ENCODE data around the gene GNB3. TPM values are rescaled to one million over a fixed set of nuclear protein-coding genes. Genes with fewer than 3 reads are reported as not detected.

GNB3 gene
- total RNA-seq, 1 donor from 2014 or later = 9.0 TPM

DNA sequence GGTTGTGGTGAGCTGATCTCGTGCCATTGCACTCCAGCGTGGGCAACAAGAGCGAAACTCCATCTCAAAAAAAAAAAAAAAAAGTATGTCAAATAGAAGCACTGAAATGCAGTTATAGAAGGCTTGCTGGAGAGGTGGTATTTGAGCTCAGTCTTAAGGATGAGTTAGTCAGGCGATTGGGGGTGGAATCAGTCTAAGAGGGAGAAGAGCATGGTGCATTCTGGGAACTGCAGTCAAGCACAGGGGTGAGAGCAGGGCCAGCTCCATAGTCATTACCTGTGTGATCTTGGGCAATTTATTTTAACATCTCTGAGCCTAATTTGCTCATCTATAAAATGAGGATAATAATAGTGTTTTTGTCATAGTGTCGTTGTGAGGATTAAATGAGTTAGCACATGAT, 5.9 kb upstream of the GNB3 start:
- H3K36me3 Mint-ChIP-seq (ENCODE audit: low read depth, unreplicated experiment) = peaks cover 32% of the 10 kb centered on the region
- no peak for DNase-seq (ENCODE audit: low spot score)
- H3K27ac Mint-ChIP-seq (ENCODE audit: unreplicated experiment) = no peak overlapping the region
- H3K4me3 Mint-ChIP-seq (ENCODE audit: unreplicated experiment) = no peak overlapping the region
- H3K4me1 Mint-ChIP-seq (ENCODE audit: unreplicated experiment) = peaks cover 4% of the 10 kb centered on the region
- no peaks in the 10 kb centered on the region for H3K9me3 Mint-ChIP-seq (ENCODE audit: unreplicated experiment)
- TF ChIP-seq, protein P1, sequence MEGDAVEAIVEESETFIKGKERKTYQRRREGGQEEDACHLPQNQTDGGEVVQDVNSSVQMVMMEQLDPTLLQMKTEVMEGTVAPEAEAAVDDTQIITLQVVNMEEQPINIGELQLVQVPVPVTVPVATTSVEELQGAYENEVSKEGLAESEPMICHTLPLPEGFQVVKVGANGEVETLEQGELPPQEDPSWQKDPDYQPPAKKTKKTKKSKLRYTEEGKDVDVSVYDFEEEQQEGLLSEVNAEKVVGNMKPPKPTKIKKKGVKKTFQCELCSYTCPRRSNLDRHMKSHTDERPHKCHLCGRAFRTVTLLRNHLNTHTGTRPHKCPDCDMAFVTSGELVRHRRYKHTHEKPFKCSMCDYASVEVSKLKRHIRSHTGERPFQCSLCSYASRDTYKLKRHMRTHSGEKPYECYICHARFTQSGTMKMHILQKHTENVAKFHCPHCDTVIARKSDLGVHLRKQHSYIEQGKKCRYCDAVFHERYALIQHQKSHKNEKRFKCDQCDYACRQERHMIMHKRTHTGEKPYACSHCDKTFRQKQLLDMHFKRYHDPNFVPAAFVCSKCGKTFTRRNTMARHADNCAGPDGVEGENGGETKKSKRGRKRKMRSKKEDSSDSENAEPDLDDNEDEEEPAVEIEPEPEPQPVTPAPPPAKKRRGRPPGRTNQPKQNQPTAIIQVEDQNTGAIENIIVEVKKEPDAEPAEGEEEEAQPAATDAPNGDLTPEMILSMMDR (IDR thresholded peaks at IDR 0.05; ENCODE audit: unreplicated experiment) = no peak
- peaks cover 12% of the 10 kb centered on the region for H3K27me3 Mint-ChIP-seq (ENCODE audit: unreplicated experiment)

DNA sequence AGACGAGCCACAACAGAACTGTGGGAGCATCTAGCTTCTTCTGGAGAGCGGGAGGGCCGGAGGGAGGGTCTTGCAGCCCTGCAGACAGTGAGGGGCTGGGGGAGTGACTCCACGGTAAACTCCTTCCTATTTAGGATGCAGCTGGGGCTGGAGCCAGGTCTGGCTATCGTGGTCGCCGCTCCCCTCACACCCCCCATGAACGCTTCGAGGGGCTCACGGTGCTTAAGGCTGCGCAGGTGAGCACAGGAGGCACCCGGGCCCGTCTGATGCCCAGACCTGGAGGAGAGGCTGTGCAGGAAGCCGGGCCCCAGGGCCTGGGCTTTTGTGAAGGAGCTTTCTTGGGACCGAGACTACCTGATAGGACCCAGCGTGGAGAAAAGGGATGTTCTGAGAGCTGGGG, 3.9 kb upstream of the GNB3 start:
- TF ChIP-seq, protein P1 (IDR thresholded peaks at IDR 0.05; ENCODE audit: unreplicated experiment) = no peak
- H3K27ac Mint-ChIP-seq (ENCODE audit: unreplicated experiment) = no peak overlapping the region
- H3K9me3 Mint-ChIP-seq (ENCODE audit: unreplicated experiment) = no peaks in the 10 kb centered on the region
- H3K4me1 Mint-ChIP-seq (ENCODE audit: unreplicated experiment) = no peaks in the 10 kb centered on the region
- H3K36me3 Mint-ChIP-seq (ENCODE audit: low read depth, unreplicated experiment) = peaks cover 24% of the 10 kb centered on the region
- H3K27me3 Mint-ChIP-seq (ENCODE audit: unreplicated experiment) = peaks cover 7% of the 10 kb centered on the region
- DNase-seq (ENCODE audit: low spot score) = no peak
- H3K4me3 Mint-ChIP-seq (ENCODE audit: unreplicated experiment) = no peak overlapping the region

DNA sequence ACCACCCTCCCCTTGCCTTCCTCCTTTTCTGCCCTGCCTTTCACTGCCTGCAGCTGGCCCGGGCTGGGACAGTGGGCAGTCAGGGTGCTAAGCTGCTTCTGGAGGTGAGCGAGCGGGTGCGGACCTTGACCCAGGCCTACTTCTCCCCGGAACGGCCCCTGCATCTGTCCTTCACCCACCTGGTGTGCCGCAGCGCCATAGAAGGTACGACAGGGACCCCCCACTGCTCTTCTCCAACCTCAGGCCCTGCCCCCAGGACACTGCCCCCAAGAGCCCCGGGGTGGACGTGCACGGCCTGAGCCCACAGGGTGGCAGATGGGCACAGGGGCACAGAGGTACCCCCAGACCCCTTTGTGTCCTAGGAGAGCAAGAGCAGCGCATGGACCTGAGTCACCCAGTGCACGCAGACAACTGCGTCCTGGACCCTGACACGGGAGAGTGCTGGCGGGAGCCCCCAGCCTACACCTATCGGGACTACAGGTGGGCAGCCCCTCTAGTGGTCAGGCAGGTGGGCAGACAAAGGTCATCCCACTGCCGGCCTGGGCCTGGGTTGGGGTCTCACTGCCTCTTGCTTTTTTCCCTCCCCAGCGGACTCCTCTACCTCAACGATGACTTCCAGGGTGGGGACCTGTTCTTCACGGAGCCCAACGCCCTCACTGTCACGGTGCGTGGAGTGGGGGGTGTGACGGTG, 3.2 kb upstream of the GNB3 start:
- no peak overlapping the region for H3K4me3 Mint-ChIP-seq (ENCODE audit: unreplicated experiment)

DNA sequence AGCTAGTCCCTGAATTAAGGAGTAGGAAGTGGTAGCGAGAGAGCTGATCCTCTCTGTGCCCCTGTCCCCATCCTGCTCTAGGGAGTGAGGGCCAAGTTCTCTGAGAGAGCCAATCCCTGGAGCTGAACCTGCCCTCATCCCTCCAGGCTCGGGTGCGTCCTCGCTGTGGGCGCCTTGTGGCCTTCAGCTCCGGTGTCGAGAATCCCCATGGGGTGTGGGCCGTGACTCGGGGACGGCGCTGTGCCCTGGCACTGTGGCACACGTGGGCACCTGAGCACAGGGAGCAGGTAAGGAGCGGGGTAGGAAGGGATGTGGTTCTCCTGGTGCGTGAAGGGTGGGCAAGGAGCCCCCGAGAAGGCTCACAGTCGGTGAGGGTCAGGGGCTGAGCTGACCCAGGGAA, 1.9 kb upstream of the GNB3 start:
- Mint-ChIP-seq H3K36me3 (ENCODE audit: low read depth, unreplicated experiment) (peaks cover 25% of the 10 kb centered on the region), H3K4me1 (ENCODE audit: unreplicated experiment) (no peaks in the 10 kb centered on the region), H3K27me3 (ENCODE audit: unreplicated experiment) (peaks cover 7% of the 10 kb centered on the region), H3K27ac (ENCODE audit: unreplicated experiment) (no peak overlapping the region), H3K4me3 (ENCODE audit: unreplicated experiment) (no peak overlapping the region), H3K9me3 (ENCODE audit: unreplicated experiment) (no peaks in the 10 kb centered on the region)
- TF ChIP-seq, protein P1 (IDR thresholded peaks at IDR 0.05; ENCODE audit: unreplicated experiment) = no peak
- DNase-seq (ENCODE audit: low spot score) = no peak

More for the DNA sequence above, 3.2 kb upstream of the GNB3 start:
- TF ChIP-seq, protein P1 (IDR thresholded peaks at IDR 0.05; ENCODE audit: unreplicated experiment) = no peak
- no peak for DNase-seq (ENCODE audit: low spot score)
- no peaks in the 10 kb centered on the region for H3K4me1 Mint-ChIP-seq (ENCODE audit: unreplicated experiment)
- H3K27me3 Mint-ChIP-seq (ENCODE audit: unreplicated experiment) = peaks cover 7% of the 10 kb centered on the region
- peaks cover 22% of the 10 kb centered on the region for H3K36me3 Mint-ChIP-seq (ENCODE audit: low read depth, unreplicated experiment)
- H3K9me3 Mint-ChIP-seq (ENCODE audit: unreplicated experiment) = no peaks in the 10 kb centered on the region
- no peak overlapping the region for H3K27ac Mint-ChIP-seq (ENCODE audit: unreplicated experiment)

DNA sequence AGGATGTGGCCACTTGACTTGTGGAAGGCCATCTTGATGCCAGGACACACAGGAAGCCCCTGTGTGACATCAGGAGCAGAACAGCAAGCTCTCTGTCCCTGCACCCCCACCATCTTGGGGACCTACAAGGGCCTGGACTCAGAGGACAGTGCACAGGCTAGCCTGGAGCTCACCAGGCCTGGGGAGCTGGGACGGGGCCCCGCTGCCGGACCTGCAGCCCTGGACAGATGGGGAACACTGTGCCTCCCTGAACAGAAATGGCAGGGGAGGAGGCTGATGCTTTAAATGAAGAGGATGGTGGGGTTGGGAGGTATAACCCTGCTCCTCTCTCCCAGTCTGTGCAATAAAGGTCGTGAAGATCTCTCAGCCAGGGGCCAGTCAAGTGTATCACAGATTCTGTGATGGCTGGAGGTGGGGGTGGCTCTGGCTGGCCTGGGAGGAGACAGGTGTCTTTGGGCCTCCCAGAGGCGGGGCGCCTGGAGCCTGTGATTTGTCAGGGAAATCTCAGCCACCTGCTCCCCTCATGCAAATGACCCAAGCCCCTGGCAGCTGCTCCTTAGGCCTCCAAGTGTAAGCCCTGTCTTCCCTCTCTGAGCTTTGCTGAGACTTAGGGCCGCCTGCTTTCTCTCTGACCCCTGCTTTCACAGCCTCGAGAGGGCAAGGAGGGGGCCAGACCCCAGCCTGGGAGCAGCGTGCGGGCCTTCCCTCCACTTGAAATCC, 1.1 kb upstream of the GNB3 start:
- Mint-ChIP-seq H3K4me3 (ENCODE audit: unreplicated experiment) (no peak overlapping the region), H3K36me3 (ENCODE audit: low read depth, unreplicated experiment) (peaks cover 28% of the 10 kb centered on the region), H3K27ac (ENCODE audit: unreplicated experiment) (no peak overlapping the region), H3K27me3 (ENCODE audit: unreplicated experiment) (peaks cover 10% of the 10 kb centered on the region), H3K9me3 (ENCODE audit: unreplicated experiment) (no peaks in the 10 kb centered on the region), H3K4me1 (ENCODE audit: unreplicated experiment) (no peaks in the 10 kb centered on the region)
- no peak for DNase-seq (ENCODE audit: low spot score)
- TF ChIP-seq, protein P1 (IDR thresholded peaks at IDR 0.05; ENCODE audit: unreplicated experiment) = no peak
